HFFc6 (cell line): ENCODE data around the gene SHC3. TPM values are rescaled to one million over a fixed set of nuclear protein-coding genes. Genes with fewer than 3 reads are reported as not detected.

Experiments used
- DNase-seq: peaks from one replicate; pipeline ENCODE4 v3.0.0-alpha.2; 2018
- H3K27ac Mint-ChIP-seq: 2 replicates; pipeline ENCODE4 v1.8.0; 2020; ENCODE audit warnings: mild to moderate bottlenecking, mixed read lengths
- H3K27me3 Mint-ChIP-seq: 2 replicates; pipeline ENCODE4 v1.8.0; 2021; ENCODE audit warnings: mild to moderate bottlenecking, moderate library complexity, mixed read lengths; ENCODE audit not compliant: insufficient read depth
- H3K36me3 Mint-ChIP-seq: 2 replicates; pipeline ENCODE4 v1.8.0; 2021; ENCODE audit warnings: low read depth, mixed read lengths
- H3K4me1 Mint-ChIP-seq: 2 replicates; pipeline ENCODE4 v1.8.0; 2020; ENCODE audit warnings: low read depth, mixed read lengths
- H3K4me3 Mint-ChIP-seq: 2 replicates; pipeline ENCODE4 v1.8.0; 2020; ENCODE audit warnings: mild to moderate bottlenecking, moderate library complexity, mixed read lengths
- H3K9me3 Mint-ChIP-seq: 2 replicates; pipeline ENCODE4 v1.8.0; 2020; ENCODE audit warnings: mild to moderate bottlenecking, mixed read lengths
- CTCF ChIP-seq: fragments of 200-600 bp; sonication (generic); IDR thresholded peaks from 2 replicates; pipeline ENCODE4 v1.5.0; 2021; ENCODE audit warnings: antibody characterized with exemption, mild to moderate bottlenecking
- total RNA-seq, 6 experiments: library from RNA; stranded (reverse); fragmentation: NEBNext Ultra II Directional; extraction: Animal tissue kit (Norgen Biotek cat#: 25700); gene quantifications; 2 replicates in 1 of 6; 3 replicates in 5 of 6; pipeline ENCODE4 v1.2.3, GENCODE V29; 2021

Gene SHC3
- total RNA-seq, 6 experiments from 2014 or later = 0.28 to 1.9 (median 0.42) TPM

GRCh38 chr9:89166852-89167251 lies 11.8 kb downstream of the SHC3 start:
- Mint-ChIP-seq H3K4me1 (peaks cover 10% of the 10 kb centered on the region; the same call in 1 of the 2 replicates), H3K36me3 (no peaks in the 10 kb centered on the region), H3K9me3 (no peaks in the 10 kb centered on the region), H3K4me3 (no peak overlapping the region), H3K27ac (no peak overlapping the region), H3K27me3 (peaks cover 4% of the 10 kb centered on the region)
- no peak for TF ChIP-seq CTCF
- no peak for DNase-seq

GRCh38 chr9:89165880-89166279 lies 12.7 kb downstream of the SHC3 start:
- Mint-ChIP-seq H3K36me3 (no peaks in the 10 kb centered on the region), H3K27ac (no peak overlapping the region), H3K4me3 (no peak overlapping the region), H3K4me1 (peaks cover 10% of the 10 kb centered on the region; the same call in 1 of the 2 replicates), H3K27me3 (peaks cover 5% of the 10 kb centered on the region), H3K9me3 (no peaks in the 10 kb centered on the region)
- TF ChIP-seq CTCF = no peak
- DNase-seq = no peak

- peaks cover 10% of the 10 kb centered on the region; the same call in 1 of the 2 replicates for H3K4me1 Mint-ChIP-seq
- peaks cover 6% of the 10 kb centered on the region for H3K27me3 Mint-ChIP-seq
- no peak for DNase-seq
- H3K4me3 Mint-ChIP-seq = no peak overlapping the region
- no peak overlapping the region for H3K27ac Mint-ChIP-seq
- no peaks in the 10 kb centered on the region for H3K36me3 Mint-ChIP-seq
- TF ChIP-seq CTCF = no peak
- H3K9me3 Mint-ChIP-seq = no peaks in the 10 kb centered on the region
Observed at GRCh38 chr9:89165341-89165740, 13.3 kb downstream of the SHC3 start.

GRCh38 chr9:89161221-89161620 lies 17.4 kb downstream of the SHC3 start:
- Mint-ChIP-seq H3K27ac (no peak overlapping the region), H3K9me3 (no peaks in the 10 kb centered on the region), H3K4me1 (peaks cover 10% of the 10 kb centered on the region; the same call in 1 of the 2 replicates), H3K27me3 (peaks cover 2% of the 10 kb centered on the region), H3K4me3 (no peak overlapping the region), H3K36me3 (no peaks in the 10 kb centered on the region)
- no peak for TF ChIP-seq CTCF
- DNase-seq = no peak

GRCh38 chr9:89160806-89161205 lies 17.8 kb downstream of the SHC3 start:
- DNase-seq = no peak
- Mint-ChIP-seq H3K36me3 (no peaks in the 10 kb centered on the region), H3K4me1 (peaks cover 14% of the 10 kb centered on the region), H3K4me3 (no peak overlapping the region), H3K27me3 (peaks cover 2% of the 10 kb centered on the region), H3K27ac (no peak overlapping the region), H3K9me3 (no peaks in the 10 kb centered on the region)
- no peak for TF ChIP-seq CTCF
